HepG2 (cell line): ENCODE data around the gene QSOX2. TPM values are rescaled to one million over a fixed set of nuclear protein-coding genes. Genes with fewer than 3 reads are reported as not detected.

Source experiments
- ELF1 ChIP-seq: sonication (generic); formaldehyde crosslinking; IDR thresholded peaks from 2 replicates; pipeline ENCODE4 v1.4.0; 2020; ENCODE audit warnings: missing genetic modification reagents
- HMGXB4 ChIP-seq, 2 experiments: sonication (generic) in 1 of 2; formaldehyde crosslinking in 1 of 2; IDR thresholded peaks; 2 replicates each; pipeline versions ENCODE4 v1.4.0 to v1.6.1; 2018 to 2020; ENCODE audit warnings: missing genetic modification reagents in 2 of 2, borderline replicate concordance in 1 of 2, low read depth in 1 of 2, mild to moderate bottlenecking in 1 of 2, missing biosample characterization in 1 of 2
- KDM3A ChIP-seq: IDR thresholded peaks from 2 replicates; pipeline ENCODE4 v1.6.1; 2018; ENCODE audit warnings: low read depth, missing compliant biosample characterization
- NR1H2 ChIP-seq: sonication (generic); formaldehyde crosslinking; IDR thresholded peaks from 2 replicates; pipeline ENCODE4 v1.8.1; 2022; ENCODE audit warnings: low read depth, missing genetic modification reagents, borderline replicate concordance
- SAFB2 ChIP-seq: sonication (generic); formaldehyde crosslinking; IDR thresholded peaks from 2 replicates; pipeline ENCODE4 v1.5.1; 2020; ENCODE audit warnings: missing genetic modification reagents, low read depth, mild to moderate bottlenecking, borderline replicate concordance
- TEAD3 ChIP-seq: optimal IDR thresholded peaks from 2 replicates; pipeline ENCODE3; 2016; ENCODE audit warnings: borderline replicate concordance
- ZBTB26 ChIP-seq: IDR thresholded peaks from 2 replicates; pipeline ENCODE4 v1.6.1; 2016; ENCODE audit warnings: missing compliant biosample characterization, missing genetic modification reagents, borderline replicate concordance
- ZNF33A ChIP-seq: sonication (generic); formaldehyde crosslinking; IDR thresholded peaks from 2 replicates; pipeline ENCODE4 v1.5.1; 2020; ENCODE audit warnings: missing genetic modification reagents, mild to moderate bottlenecking, moderate library complexity, borderline replicate concordance
- ZNF367 ChIP-seq: sonication (generic); formaldehyde crosslinking; IDR thresholded peaks from 2 replicates; pipeline ENCODE4 v1.4.0; 2020; ENCODE audit warnings: missing genetic modification reagents, borderline replicate concordance
- ZNF549 ChIP-seq: sonication (generic); formaldehyde crosslinking; IDR thresholded peaks from 2 replicates; pipeline ENCODE4 v1.5.0; 2020; ENCODE audit warnings: missing genetic modification reagents
- ZNF550 ChIP-seq: sonication (generic); formaldehyde crosslinking; IDR thresholded peaks from 2 replicates; pipeline ENCODE4 v1.4.0; 2020; ENCODE audit warnings: mild to moderate bottlenecking, missing genetic modification reagents, borderline replicate concordance
- polyA plus RNA-seq, 8 experiments: library from polyadenylated mRNA; depleted of rRNA in 3 of 8; stranded (reverse) in 7 of 8; unstranded in 1 of 8; fragments of >200 nt; fragmentation: Illumina TruSeq in 4 of 8; extraction: Trizol in 4 of 8; gene quantifications; 2 replicates each; pipeline versions ENCODE4 v1.2.1 to v1.2.3, GENCODE V29; 2011 to 2016; ENCODE audit warnings: low read depth in 4 of 8, missing spikeins in 1 of 8, mixed read lengths in 1 of 8; ENCODE audit not compliant: insufficient read depth in 1 of 8
- total RNA-seq, 5 experiments: library from RNA; depleted of rRNA; stranded (reverse); fragments of >200 nt; fragmentation: Illumina TruSeq; extraction: Trizol; gene quantifications; 2 replicates each; pipeline ENCODE4 v1.2.3, GENCODE V29; 2016; ENCODE audit warnings: low read depth in 1 of 5

QSOX2 gene
- total and polyA plus RNA-seq, 2 of the 13 experiments (the other 11 are each of a cell fraction or from before 2014, with no cell fraction given), result 27.1 to 42.1 TPM

GRCh38 chr9:136258299-136258625 is 12.7 kb upstream of the QSOX2 start (continued):
- TF ChIP-seq ZNF33A (CRISPR knock-in tag), result no peak
- TF ChIP-seq ZNF367 (CRISPR knock-in tag), result no peak
- no peak for TF ChIP-seq SAFB2 (CRISPR knock-in tag)
- TF ChIP-seq ZBTB26, result no peak
- no peak for TF ChIP-seq ZNF549 (CRISPR knock-in tag)
- TF ChIP-seq NR1H2 (CRISPR knock-in tag), result no peak
- no peak for TF ChIP-seq TEAD3
- no peak for TF ChIP-seq KDM3A
- no peak for TF ChIP-seq HMGXB4 (CRISPR knock-in tag; IDR thresholded peaks at IDR 0.05; ENCODE audit: borderline replicate concordance in 1 of 2, low read depth in 1 of 2)
- no peak for TF ChIP-seq ELF1 (CRISPR knock-in tag)
- TF ChIP-seq ZNF550 (CRISPR knock-in tag), result no peak
